ENCODE results near the gene PPP1R14C.

- TF ChIP-seq CTCF (IDR thresholded peaks at IDR 0.05): no peak
- no peak for TF ChIP-seq POLR2A (IDR thresholded peaks at IDR 0.05)
Measured at GRCh38 chr6:150138638-150139037, 4.2 kb upstream of the PPP1R14C start.

Measured in body of pancreas (tissue), 4 donors.